ENCODE data around the gene WDR35.
"Not testable (repeated sequence)": the region's sequence is repeated elsewhere in the genome, so short reads cannot be mapped to it uniquely, and the experiment has no call there.

WDR35 gene

DNA sequence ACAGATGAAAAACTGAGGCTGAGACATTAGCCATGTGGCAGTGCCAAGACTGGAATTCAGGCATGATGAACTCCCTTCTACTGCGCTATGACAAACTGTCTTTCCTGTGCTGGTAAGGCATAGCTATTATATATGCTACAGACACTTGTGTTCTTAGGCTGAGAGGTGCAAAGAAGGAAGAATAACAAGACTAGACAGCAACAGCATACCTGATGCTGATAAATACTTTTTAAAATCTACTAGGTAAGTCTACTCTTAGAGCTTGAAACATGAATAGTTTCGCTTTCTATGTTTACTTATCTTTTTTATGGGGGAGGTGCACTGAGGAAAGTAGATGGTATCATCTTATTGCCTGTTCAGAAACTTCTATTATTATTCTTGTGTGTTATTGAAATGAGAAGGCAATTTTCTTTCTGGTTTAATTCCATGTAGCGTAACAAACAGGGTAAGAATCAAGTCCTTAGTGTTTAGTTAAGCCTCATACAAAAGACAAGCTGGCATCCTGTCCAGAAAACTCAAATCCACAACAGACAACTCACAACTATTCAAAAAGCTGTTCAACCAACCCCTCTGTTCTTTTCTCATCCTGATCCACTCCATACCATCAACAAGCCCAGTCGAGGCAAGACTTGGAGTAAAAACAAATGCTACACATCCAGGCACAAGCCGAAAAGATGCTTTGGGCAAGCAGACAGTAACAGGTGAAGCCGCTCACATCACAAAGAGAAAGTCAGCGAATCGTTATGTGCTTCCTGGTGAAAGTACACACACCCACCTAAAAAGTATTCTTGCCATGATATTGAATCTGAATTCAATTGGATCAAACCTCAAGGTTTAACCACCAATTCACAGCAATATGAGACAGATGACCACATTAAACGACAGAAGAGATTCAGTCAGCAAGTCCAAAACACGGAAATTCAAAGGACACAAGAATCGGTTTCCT lies 89.6 kb downstream of the WDR35 start:
- Histone ChIP-seq H3K4me3 (ENCODE audit: low read depth in 1 of 2, low read length in 2 of 2) (peak overlapping the region; percentile 75 to 79), H3K36me3 (ENCODE audit: insufficient read depth, low read length) (no peaks in the 10 kb centered on the region), H3K27me3 (ENCODE audit: control insufficient read depth in 1 of 2, insufficient read depth in 2 of 2, low read length in 2 of 2) (no peaks in the 10 kb centered on the region), H3K27ac (ENCODE audit: low read depth, low read length) (peak overlapping the region; percentile 89), H3K9ac (ENCODE audit: low read length) (peak overlapping the region; percentile 77), H3K4me1 (ENCODE audit: insufficient read depth, low read length) (peaks cover 39% of the 10 kb centered on the region), H3K9me3 (ENCODE audit: low read length) (no peaks in the 10 kb centered on the region)

DNA sequence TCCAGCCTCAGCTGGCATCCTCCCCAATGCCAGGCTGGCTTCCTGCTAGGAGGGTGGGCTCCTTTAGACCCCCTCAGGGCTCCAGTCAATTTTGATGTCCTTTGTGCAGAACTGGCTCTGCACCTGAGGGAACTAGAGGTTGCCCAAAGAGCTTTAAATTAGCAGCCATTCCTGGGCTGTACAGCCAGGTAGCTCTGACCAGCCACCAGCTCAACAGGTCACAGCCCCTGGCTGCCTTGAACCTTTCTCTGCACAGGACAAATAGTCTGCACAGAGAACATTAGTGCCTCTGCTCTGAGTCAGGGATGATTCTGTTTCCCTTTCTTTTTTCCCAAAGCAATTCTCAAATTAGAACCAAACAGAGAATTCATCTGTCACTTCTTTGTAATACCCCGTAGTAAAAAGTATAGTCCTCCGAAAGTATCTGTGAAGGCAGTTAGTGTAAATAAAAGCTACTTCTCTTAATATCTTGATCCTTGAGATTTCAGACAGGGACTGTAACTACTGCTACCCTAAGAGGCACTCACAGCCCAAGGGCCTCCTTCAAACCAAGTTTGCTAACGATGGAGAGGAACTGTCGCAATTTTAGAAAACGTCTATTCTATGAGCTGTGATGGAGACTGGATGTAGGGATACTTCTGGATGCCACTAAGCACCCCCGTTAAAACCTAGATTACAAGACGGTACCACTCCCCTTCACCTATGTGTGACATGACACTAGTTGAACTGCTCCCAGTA lies 91.1 kb downstream of the WDR35 start:
- Histone ChIP-seq H3K4me1 (ENCODE audit: insufficient read depth, low read length) (peaks cover 39% of the 10 kb centered on the region), H3K9me3 (ENCODE audit: low read length) (no peaks in the 10 kb centered on the region), H3K9ac (ENCODE audit: low read length) (no peak overlapping the region), H3K4me3 (ENCODE audit: low read depth in 1 of 2, low read length in 2 of 2) (no peak overlapping the region), H3K27me3 (ENCODE audit: control insufficient read depth in 1 of 2, insufficient read depth in 2 of 2, low read length in 2 of 2) (no peaks in the 10 kb centered on the region), H3K27ac (ENCODE audit: low read depth, low read length) (peak overlapping the region; percentile 10), H3K36me3 (ENCODE audit: insufficient read depth, low read length) (no peaks in the 10 kb centered on the region)

GRCh38 chr2:19897623-19898245 lies 92.2 kb downstream of the WDR35 start:
- H3K4me1 ChIP-seq (ENCODE audit: insufficient read depth, low read length): peaks cover 37% of the 10 kb centered on the region
- no peaks in the 10 kb centered on the region for H3K9me3 ChIP-seq (ENCODE audit: low read length)
- H3K27ac ChIP-seq (ENCODE audit: low read depth, low read length): no peak overlapping the region
- H3K36me3 ChIP-seq (ENCODE audit: insufficient read depth, low read length): no peaks in the 10 kb centered on the region
- H3K9ac ChIP-seq (ENCODE audit: low read length): no peak overlapping the region
- H3K27me3 ChIP-seq (ENCODE audit: control insufficient read depth in 1 of 2, insufficient read depth in 2 of 2, low read length in 2 of 2): no peaks in the 10 kb centered on the region
- no peak overlapping the region for H3K4me3 ChIP-seq (ENCODE audit: low read depth in 1 of 2, low read length in 2 of 2)

DNA sequence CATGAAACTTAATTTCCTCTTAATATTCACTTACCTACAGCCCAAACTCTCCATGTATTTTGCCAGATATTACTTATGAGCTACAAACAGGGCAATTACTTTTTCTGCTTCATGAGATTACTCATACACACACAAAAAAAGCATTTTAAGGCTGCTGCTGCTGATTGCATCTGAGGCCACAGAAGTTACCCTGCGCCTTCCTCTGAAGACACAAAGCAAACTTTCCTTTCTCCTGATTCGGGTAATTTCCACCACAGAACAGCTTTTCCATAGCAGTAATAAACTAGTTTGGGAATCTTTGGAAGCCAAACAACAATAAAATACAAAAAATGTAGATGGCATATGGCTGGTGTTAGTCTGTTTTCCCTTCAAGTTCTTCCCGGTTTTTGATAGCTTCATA lies 94.4 kb downstream of the WDR35 start:
- Histone ChIP-seq H3K36me3 (ENCODE audit: insufficient read depth, low read length) (no peaks in the 10 kb centered on the region), H3K27ac (ENCODE audit: low read depth, low read length) (no peak overlapping the region), H3K9ac (ENCODE audit: low read length) (no peak overlapping the region), H3K4me1 (ENCODE audit: insufficient read depth, low read length) (peaks cover 34% of the 10 kb centered on the region), H3K4me3 (ENCODE audit: low read depth in 1 of 2, low read length in 2 of 2) (no peak overlapping the region), H3K27me3 (ENCODE audit: control insufficient read depth in 1 of 2, insufficient read depth in 2 of 2, low read length in 2 of 2) (no peaks in the 10 kb centered on the region), H3K9me3 (ENCODE audit: low read length) (no peaks in the 10 kb centered on the region)

DNA sequence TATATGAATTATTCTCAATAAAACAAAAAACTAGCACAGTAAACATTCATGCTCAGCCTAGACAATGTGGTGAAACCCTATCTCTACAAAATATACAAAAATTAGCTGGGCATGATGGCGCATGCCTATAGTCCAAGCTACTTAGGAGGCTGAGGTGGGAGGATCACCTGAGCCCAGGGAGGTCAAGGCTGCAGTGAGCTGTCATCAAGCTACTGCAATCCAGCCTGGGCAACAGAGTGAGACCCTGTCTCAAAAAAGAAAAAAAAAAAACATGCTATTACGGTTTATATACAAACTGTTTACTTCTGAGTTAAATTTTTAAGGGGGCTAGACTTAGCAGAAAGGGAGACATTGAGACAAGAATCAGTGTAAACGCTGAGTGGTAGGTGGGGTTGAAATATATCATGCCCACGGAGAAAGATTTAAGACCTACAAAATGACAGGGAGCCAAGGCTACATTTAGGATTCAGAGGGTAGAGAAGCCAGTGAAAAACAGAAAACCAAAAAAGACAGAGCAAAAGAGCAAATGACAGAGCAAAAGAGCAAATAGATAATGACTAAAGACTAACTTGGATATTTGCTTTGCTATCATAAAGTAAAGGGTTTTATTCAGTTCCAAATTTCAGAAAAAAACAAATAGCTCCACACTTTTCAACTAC lies 95.6 kb downstream of the WDR35 start:
- Histone ChIP-seq H3K4me3 (ENCODE audit: low read depth in 1 of 2, low read length in 2 of 2) (no peak overlapping the region), H3K4me1 (ENCODE audit: insufficient read depth, low read length) (peaks cover 25% of the 10 kb centered on the region), H3K9me3 (ENCODE audit: low read length) (no peaks in the 10 kb centered on the region), H3K27me3 (ENCODE audit: control insufficient read depth in 1 of 2, insufficient read depth in 2 of 2, low read length in 2 of 2) (no peaks in the 10 kb centered on the region), H3K36me3 (ENCODE audit: insufficient read depth, low read length) (no peaks in the 10 kb centered on the region), H3K9ac (ENCODE audit: low read length) (no peak overlapping the region), H3K27ac (ENCODE audit: low read depth, low read length) (no peak overlapping the region)

DNA sequence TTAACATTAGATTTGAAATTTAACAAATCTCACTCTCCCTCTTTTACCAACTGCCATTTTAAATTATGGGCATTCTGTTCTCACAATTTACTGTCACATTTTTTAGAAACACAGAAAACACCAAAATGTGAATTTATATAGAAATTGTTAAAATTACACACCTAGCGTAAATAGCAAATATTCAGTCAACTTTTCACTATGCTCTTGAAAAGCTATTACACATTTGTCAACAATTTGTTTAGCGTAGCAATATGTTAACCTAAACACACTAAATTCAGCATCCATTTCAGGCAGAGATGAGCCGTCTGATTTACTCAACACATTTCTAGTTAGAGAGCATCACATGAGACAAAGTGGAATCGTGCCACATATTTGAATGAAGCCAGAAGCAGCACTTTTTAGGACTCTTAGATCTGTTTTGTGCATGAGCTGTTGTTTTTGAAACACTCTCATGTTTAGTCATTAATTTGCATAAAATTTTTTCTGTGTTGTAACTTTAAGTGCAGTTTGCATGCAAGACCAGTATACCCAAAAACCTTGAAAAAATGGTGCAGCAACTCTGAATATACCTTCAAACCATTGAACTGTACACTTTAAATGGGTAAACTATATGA lies 96.3 kb downstream of the WDR35 start:
- no peak overlapping the region for H3K27ac ChIP-seq (ENCODE audit: low read depth, low read length)
- H3K4me1 ChIP-seq (ENCODE audit: insufficient read depth, low read length): peaks cover 20% of the 10 kb centered on the region
- H3K4me3 ChIP-seq (ENCODE audit: low read depth in 1 of 2, low read length in 2 of 2): no peak overlapping the region
- no peak overlapping the region for H3K9ac ChIP-seq (ENCODE audit: low read length)
- no peaks in the 10 kb centered on the region for H3K9me3 ChIP-seq (ENCODE audit: low read length)
- H3K36me3 ChIP-seq (ENCODE audit: insufficient read depth, low read length): no peaks in the 10 kb centered on the region
- no peaks in the 10 kb centered on the region for H3K27me3 ChIP-seq (ENCODE audit: control insufficient read depth in 1 of 2, insufficient read depth in 2 of 2, low read length in 2 of 2)

GRCh38 chr2:19891971-19892370 lies 97.9 kb downstream of the WDR35 start:
- H3K9me3 ChIP-seq (ENCODE audit: low read length); H3K36me3 ChIP-seq (ENCODE audit: insufficient read depth, low read length); H3K27me3 ChIP-seq (ENCODE audit: control insufficient read depth in 1 of 2, insufficient read depth in 2 of 2, low read length in 2 of 2); H3K4me3 ChIP-seq (ENCODE audit: low read depth in 1 of 2, low read length in 2 of 2); H3K9ac ChIP-seq (ENCODE audit: low read length); H3K4me1 ChIP-seq (ENCODE audit: insufficient read depth, low read length); H3K27ac ChIP-seq (ENCODE audit: low read depth, low read length): not testable (repeated sequence)

DNA sequence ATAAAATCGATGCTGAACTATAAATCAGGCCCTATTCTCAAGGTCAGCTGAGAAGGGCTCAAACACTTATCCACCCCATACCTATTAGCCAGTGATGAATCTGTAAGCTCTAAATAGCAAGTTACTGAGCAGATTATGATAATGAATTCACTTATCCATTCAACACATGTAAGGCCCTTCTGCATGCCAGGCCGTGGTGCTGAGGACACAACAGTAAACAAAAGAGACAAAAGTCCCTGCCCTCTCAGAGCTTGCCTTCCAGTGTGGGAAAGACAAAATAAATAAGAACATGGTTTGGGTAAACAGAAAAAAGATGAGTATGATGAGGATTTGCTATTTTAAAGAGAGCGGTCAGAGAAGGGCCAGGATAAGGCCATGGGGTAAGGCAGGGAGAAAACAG lies 99.8 kb downstream of the WDR35 start:
- Histone ChIP-seq H3K4me1 (ENCODE audit: insufficient read depth, low read length) (no peaks in the 10 kb centered on the region), H3K27me3 (ENCODE audit: control insufficient read depth in 1 of 2, insufficient read depth in 2 of 2, low read length in 2 of 2) (no peaks in the 10 kb centered on the region), H3K27ac (ENCODE audit: low read depth, low read length) (no peak overlapping the region), H3K36me3 (ENCODE audit: insufficient read depth, low read length) (no peaks in the 10 kb centered on the region), H3K9ac (ENCODE audit: low read length) (no peak overlapping the region), H3K4me3 (ENCODE audit: low read depth in 1 of 2, low read length in 2 of 2) (no peak overlapping the region), H3K9me3 (ENCODE audit: low read length) (no peaks in the 10 kb centered on the region)

DNA sequence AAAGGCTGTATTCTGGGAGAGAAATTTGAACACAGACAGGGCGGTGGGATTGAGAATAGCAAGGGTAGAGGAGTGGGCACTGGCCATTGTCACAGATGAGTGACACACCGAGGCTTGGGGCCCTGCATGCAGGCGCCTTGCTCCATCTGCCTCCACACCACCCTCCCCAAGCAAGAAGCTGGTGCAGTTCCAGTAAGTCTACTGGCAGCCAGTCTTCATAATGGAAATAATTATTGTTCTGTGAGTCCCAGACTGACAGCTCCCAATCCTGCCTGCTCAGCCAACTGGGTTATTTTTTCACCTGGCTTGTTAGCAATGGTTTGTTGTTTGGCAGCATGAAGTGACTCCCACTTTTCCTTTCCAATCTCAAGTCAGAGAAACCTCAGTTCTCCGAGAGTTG lies 101.1 kb downstream of the WDR35 start:
- H3K27ac ChIP-seq (ENCODE audit: low read depth, low read length): no peak overlapping the region
- no peaks in the 10 kb centered on the region for H3K36me3 ChIP-seq (ENCODE audit: insufficient read depth, low read length)
- no peaks in the 10 kb centered on the region for H3K4me1 ChIP-seq (ENCODE audit: insufficient read depth, low read length)
- no peaks in the 10 kb centered on the region for H3K27me3 ChIP-seq (ENCODE audit: control insufficient read depth in 1 of 2, insufficient read depth in 2 of 2, low read length in 2 of 2)
- no peaks in the 10 kb centered on the region for H3K9me3 ChIP-seq (ENCODE audit: low read length)
- no peak overlapping the region for H3K9ac ChIP-seq (ENCODE audit: low read length)
- H3K4me3 ChIP-seq (ENCODE audit: low read depth in 1 of 2, low read length in 2 of 2): no peak overlapping the region

- H3K27me3 ChIP-seq (ENCODE audit: control insufficient read depth in 1 of 2, insufficient read depth in 2 of 2, low read length in 2 of 2): no peaks in the 10 kb centered on the region
- no peak overlapping the region for H3K4me3 ChIP-seq (ENCODE audit: low read depth in 1 of 2, low read length in 2 of 2)
- no peaks in the 10 kb centered on the region for H3K36me3 ChIP-seq (ENCODE audit: insufficient read depth, low read length)
- no peak overlapping the region for H3K27ac ChIP-seq (ENCODE audit: low read depth, low read length)
- H3K9me3 ChIP-seq (ENCODE audit: low read length): no peaks in the 10 kb centered on the region
- no peak overlapping the region for H3K9ac ChIP-seq (ENCODE audit: low read length)
- H3K4me1 ChIP-seq (ENCODE audit: insufficient read depth, low read length): no peaks in the 10 kb centered on the region
These were observed 102.4 kb downstream of the WDR35 start for GRCh38 chr2:19887510-19887909.

DNA sequence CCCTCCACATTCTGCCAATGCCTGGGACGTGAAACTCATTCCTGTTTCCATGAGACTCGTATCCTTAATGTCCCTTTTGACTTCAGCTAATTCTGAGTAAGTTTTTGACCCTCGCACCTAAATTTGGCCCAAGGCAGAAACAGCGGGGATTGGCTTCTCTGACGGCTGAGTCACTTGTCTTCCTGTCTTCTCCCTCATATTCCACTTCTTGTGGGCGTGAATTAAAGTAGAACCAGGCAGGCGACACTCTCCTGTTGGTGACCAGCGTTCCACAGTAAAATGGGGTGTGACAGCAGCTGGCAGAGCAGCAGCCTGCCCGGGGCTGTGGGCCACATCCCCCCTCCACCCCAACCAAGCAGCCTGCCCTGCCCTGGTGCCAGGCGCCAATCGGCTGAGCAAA lies 103.6 kb downstream of the WDR35 start:
- no peaks in the 10 kb centered on the region for H3K36me3 ChIP-seq (ENCODE audit: insufficient read depth, low read length)
- H3K4me3 ChIP-seq (ENCODE audit: low read depth in 1 of 2, low read length in 2 of 2): no peak overlapping the region
- no peaks in the 10 kb centered on the region for H3K4me1 ChIP-seq (ENCODE audit: insufficient read depth, low read length)
- H3K9me3 ChIP-seq (ENCODE audit: low read length): no peaks in the 10 kb centered on the region
- no peak overlapping the region for H3K27ac ChIP-seq (ENCODE audit: low read depth, low read length)
- H3K9ac ChIP-seq (ENCODE audit: low read length): no peak overlapping the region
- H3K27me3 ChIP-seq (ENCODE audit: control insufficient read depth in 1 of 2, insufficient read depth in 2 of 2, low read length in 2 of 2): no peaks in the 10 kb centered on the region

All from muscle layer of colon (tissue), 2 donors.